Measurements from ENCODE around the gene MMS22L. TPM values are rescaled to one million over a fixed set of nuclear protein-coding genes. Genes with fewer than 3 reads are reported as not detected.

Gene MMS22L
- 20.3 TPM for polyA plus RNA-seq (2013, experiment 1 of 2)
- polyA plus RNA-seq (2013, experiment 2 of 2), result 15.2 TPM

GRCh38 chr6:97282726-97283617 lies at the start of gene MMS22L:
MMS22L (minus strand) TSS chr6:97283216; CDS start chr6:97282477, 739 bp downstream.
- peaks cover 36% of the 10 kb centered on the region for H3K36me3 ChIP-seq (ENCODE audit: insufficient read depth, low read length)
- peak within 1 kb of the TSS; percentile 97 for H3K27ac ChIP-seq (ENCODE audit: low read depth, low read length)
- H3K4me1 ChIP-seq (ENCODE audit: insufficient read depth, low read length), result 0 out of 2 replicates have a peak, but pooled peaks cover 11% of the 10 kb centered on the region
- WGBS, result under 1% methylated on average over 67 of the region's 67 CpGs
- peak within 1 kb of the TSS; percentile 85 for H3K4me3 ChIP-seq (ENCODE audit: low read length)
- H3K27me3 ChIP-seq (ENCODE audit: insufficient read depth, low read length), result no peaks in the 10 kb centered on the region
- 0 out of 2 replicates have a peak, but pooled peaks cover under 1% of the 10 kb centered on the region for H3K9me3 ChIP-seq (ENCODE audit: insufficient read depth, low read depth, low read length)
- H3K9ac ChIP-seq (ENCODE audit: low read depth, low read length), result peak within 1 kb of the TSS; percentile 100

- 96% methylated on average over 1 of the region's 1 CpG for WGBS
- no peaks in the 10 kb centered on the region; the same call in 1 of the 2 replicates for H3K4me1 ChIP-seq (ENCODE audit: insufficient read depth, low read length)
These were observed 39.8 kb upstream of the MMS22L start for GRCh38 chr6:97322811-97323210.

GRCh38 chr6:97322226-97322625 lies 39.2 kb upstream of the MMS22L start:
- Histone ChIP-seq H3K27me3 (ENCODE audit: insufficient read depth, low read length) (no peaks in the 10 kb centered on the region), H3K9me3 (ENCODE audit: insufficient read depth, low read depth, low read length) (no peaks in the 10 kb centered on the region), H3K36me3 (ENCODE audit: insufficient read depth, low read length) (no peaks in the 10 kb centered on the region), H3K9ac (ENCODE audit: low read depth, low read length) (no peak overlapping the region), H3K4me1 (ENCODE audit: insufficient read depth, low read length) (no peaks in the 10 kb centered on the region; the same call in 1 of the 2 replicates), H3K4me3 (ENCODE audit: low read length) (no peak overlapping the region), H3K27ac (ENCODE audit: low read depth, low read length) (no peak overlapping the region)
- WGBS, result 100% methylated on average over 1 of the region's 1 CpG

More at GRCh38 chr6:97322811-97323210, 39.8 kb upstream of the MMS22L start:
- Histone ChIP-seq H3K27me3 (ENCODE audit: insufficient read depth, low read length) (no peaks in the 10 kb centered on the region), H3K9ac (ENCODE audit: low read depth, low read length) (no peak overlapping the region), H3K27ac (ENCODE audit: low read depth, low read length) (no peak overlapping the region), H3K36me3 (ENCODE audit: insufficient read depth, low read length) (no peaks in the 10 kb centered on the region), H3K9me3 (ENCODE audit: insufficient read depth, low read depth, low read length) (no peaks in the 10 kb centered on the region), H3K4me3 (ENCODE audit: low read length) (no peak overlapping the region)

- Histone ChIP-seq H3K9ac (ENCODE audit: low read depth, low read length) (no peak overlapping the region), H3K27ac (ENCODE audit: low read depth, low read length) (no peak overlapping the region), H3K27me3 (ENCODE audit: insufficient read depth, low read length) (no peaks in the 10 kb centered on the region), H3K4me3 (ENCODE audit: low read length) (no peak overlapping the region), H3K36me3 (ENCODE audit: insufficient read depth, low read length) (no peaks in the 10 kb centered on the region), H3K4me1 (ENCODE audit: insufficient read depth, low read length) (no peaks in the 10 kb centered on the region; the same call in 1 of the 2 replicates), H3K9me3 (ENCODE audit: insufficient read depth, low read depth, low read length) (no peaks in the 10 kb centered on the region)
These were observed 34.0 kb upstream of the MMS22L start for GRCh38 chr6:97316978-97317377.

- no peaks in the 10 kb centered on the region for H3K36me3 ChIP-seq (ENCODE audit: insufficient read depth, low read length)
- no peak overlapping the region for H3K4me3 ChIP-seq (ENCODE audit: low read length)
- 100% methylated on average over 1 of the region's 1 CpG for WGBS
- H3K27ac ChIP-seq (ENCODE audit: low read depth, low read length), result no peak overlapping the region
- H3K9ac ChIP-seq (ENCODE audit: low read depth, low read length), result no peak overlapping the region
- no peaks in the 10 kb centered on the region for H3K27me3 ChIP-seq (ENCODE audit: insufficient read depth, low read length)
- H3K9me3 ChIP-seq (ENCODE audit: insufficient read depth, low read depth, low read length), result no peaks in the 10 kb centered on the region
- 0 out of 2 replicates have a peak, but pooled peaks cover under 1% of the 10 kb centered on the region for H3K4me1 ChIP-seq (ENCODE audit: insufficient read depth, low read length)
These were observed 29.2 kb upstream of the MMS22L start for GRCh38 chr6:97312241-97312640.

- Histone ChIP-seq H3K27me3 (ENCODE audit: insufficient read depth, low read length) (no peaks in the 10 kb centered on the region), H3K4me3 (ENCODE audit: low read length) (no peak overlapping the region), H3K27ac (ENCODE audit: low read depth, low read length) (no peak overlapping the region), H3K36me3 (ENCODE audit: insufficient read depth, low read length) (no peaks in the 10 kb centered on the region), H3K9me3 (ENCODE audit: insufficient read depth, low read depth, low read length) (no peaks in the 10 kb centered on the region), H3K4me1 (ENCODE audit: insufficient read depth, low read length) (peaks cover 7% of the 10 kb centered on the region; the same call in 1 of the 2 replicates), H3K9ac (ENCODE audit: low read depth, low read length) (no peak overlapping the region)
- 82% methylated on average over 1 of the region's 1 CpG for WGBS
These were observed 23.7 kb upstream of the MMS22L start for GRCh38 chr6:97306544-97307320.

GRCh38 chr6:97305414-97306066 lies 22.5 kb upstream of the MMS22L start:
- Histone ChIP-seq H3K4me1 (ENCODE audit: insufficient read depth, low read length) (peaks cover 7% of the 10 kb centered on the region; the same call in 1 of the 2 replicates), H3K27me3 (ENCODE audit: insufficient read depth, low read length) (no peaks in the 10 kb centered on the region), H3K9me3 (ENCODE audit: insufficient read depth, low read depth, low read length) (no peaks in the 10 kb centered on the region), H3K4me3 (ENCODE audit: low read length) (no peak overlapping the region), H3K27ac (ENCODE audit: low read depth, low read length) (no peak overlapping the region), H3K36me3 (ENCODE audit: insufficient read depth, low read length) (no peaks in the 10 kb centered on the region), H3K9ac (ENCODE audit: low read depth, low read length) (no peak overlapping the region)
- WGBS, result 71% methylated on average over 8 of the region's 8 CpGs

- no peak overlapping the region for H3K9ac ChIP-seq (ENCODE audit: low read depth, low read length)
- WGBS, result 94% methylated on average over 1 of the region's 2 CpGs
These were observed 21.7 kb upstream of the MMS22L start for GRCh38 chr6:97304701-97305100.

GRCh38 chr6:97294451-97294850 lies 11.4 kb upstream of the MMS22L start:
- H3K36me3 ChIP-seq (ENCODE audit: insufficient read depth, low read length), result no peaks in the 10 kb centered on the region
- no peak overlapping the region for H3K9ac ChIP-seq (ENCODE audit: low read depth, low read length)
- 65% methylated on average over 2 of the region's 3 CpGs for WGBS
- H3K9me3 ChIP-seq (ENCODE audit: insufficient read depth, low read depth, low read length), result peaks cover 11% of the 10 kb centered on the region; the same call in 1 of the 2 replicates
- H3K4me1 ChIP-seq (ENCODE audit: insufficient read depth, low read length), result no peaks in the 10 kb centered on the region
- H3K4me3 ChIP-seq (ENCODE audit: low read length), result no peak overlapping the region
- no peaks in the 10 kb centered on the region for H3K27me3 ChIP-seq (ENCODE audit: insufficient read depth, low read length)
- H3K27ac ChIP-seq (ENCODE audit: low read depth, low read length), result no peak overlapping the region

More at GRCh38 chr6:97304701-97305100, 21.7 kb upstream of the MMS22L start:
- peaks cover 7% of the 10 kb centered on the region; the same call in 1 of the 2 replicates for H3K4me1 ChIP-seq (ENCODE audit: insufficient read depth, low read length)
- no peak overlapping the region for H3K27ac ChIP-seq (ENCODE audit: low read depth, low read length)
- no peaks in the 10 kb centered on the region for H3K36me3 ChIP-seq (ENCODE audit: insufficient read depth, low read length)
- no peak overlapping the region for H3K4me3 ChIP-seq (ENCODE audit: low read length)
- H3K27me3 ChIP-seq (ENCODE audit: insufficient read depth, low read length), result no peaks in the 10 kb centered on the region
- H3K9me3 ChIP-seq (ENCODE audit: insufficient read depth, low read depth, low read length), result no peaks in the 10 kb centered on the region

GRCh38 chr6:97293198-97293696 lies 10.2 kb upstream of the MMS22L start:
- Histone ChIP-seq H3K4me3 (ENCODE audit: low read length) (no peak overlapping the region), H3K4me1 (ENCODE audit: insufficient read depth, low read length) (no peaks in the 10 kb centered on the region), H3K36me3 (ENCODE audit: insufficient read depth, low read length) (no peaks in the 10 kb centered on the region), H3K9ac (ENCODE audit: low read depth, low read length) (no peak overlapping the region), H3K27ac (ENCODE audit: low read depth, low read length) (no peak overlapping the region), H3K27me3 (ENCODE audit: insufficient read depth, low read length) (no peaks in the 10 kb centered on the region), H3K9me3 (ENCODE audit: insufficient read depth, low read depth, low read length) (peaks cover 17% of the 10 kb centered on the region; the same call in 1 of the 2 replicates)
- 100% methylated on average over 2 of the region's 2 CpGs for WGBS
